Activated naive CD8-positive, alpha-beta T cell treated with anti-CD3 and anti-CD28 coated beads, Interleukin-2, amount 10 ng/mL, durations not matched to agents 7 days and 5 days (primary cell): Measurements from ENCODE around the gene RPN2. TPM values are rescaled to one million over a fixed set of nuclear protein-coding genes. Genes with fewer than 3 reads are reported as not detected.

ENCODE experiments used
- ATAC-seq: fragments of 150-1000 bp; cut with Tn5 transposase; one replicate; pipeline ENCODE4 v1.10.0; 2021; ENCODE audit warnings: low read depth, moderate library complexity
- POLR2A ChIA-PET: fragments of 350-600 bp; sonication (Branson Sonifier 250); formaldehyde crosslinking; loops from one replicate; lab custom pipeline; 2021; ENCODE audit warnings: antibody characterized with exemption; lab: Charles Lee
- DNase-seq: peaks from one replicate; pipeline ENCODE4 v3.0.0; 2021
- H3K27ac Mint-ChIP-seq: one replicate; pipeline ENCODE4 v1.8.0; 2022; ENCODE audit warnings: mild to moderate bottlenecking, mixed read lengths
- H3K27me3 Mint-ChIP-seq: one replicate; pipeline ENCODE4 v1.8.0; 2022; ENCODE audit warnings: mild to moderate bottlenecking, moderate library complexity, mixed read lengths
- H3K36me3 Mint-ChIP-seq: one replicate; pipeline ENCODE4 v1.8.0; 2021; ENCODE audit warnings: mild to moderate bottlenecking, mixed read lengths
- H3K4me1 Mint-ChIP-seq: one replicate; pipeline ENCODE4 v1.8.0; 2021; ENCODE audit warnings: mixed read lengths
- H3K4me3 Mint-ChIP-seq: one replicate; pipeline ENCODE4 v1.8.0; 2022; ENCODE audit warnings: mild to moderate bottlenecking, moderate library complexity, mixed read lengths
- H3K9me3 Mint-ChIP-seq: one replicate; pipeline ENCODE4 v1.8.0; 2021; ENCODE audit warnings: mixed read lengths
- total RNA-seq, 2 experiments: library from RNA; stranded (reverse); gene quantifications; one replicate each; pipeline ENCODE4 v1.2.3, GENCODE V29; 2021

The RPN2 gene
- total RNA-seq, 2 experiments from 2014 or later = 126 to 135 TPM

DNA sequence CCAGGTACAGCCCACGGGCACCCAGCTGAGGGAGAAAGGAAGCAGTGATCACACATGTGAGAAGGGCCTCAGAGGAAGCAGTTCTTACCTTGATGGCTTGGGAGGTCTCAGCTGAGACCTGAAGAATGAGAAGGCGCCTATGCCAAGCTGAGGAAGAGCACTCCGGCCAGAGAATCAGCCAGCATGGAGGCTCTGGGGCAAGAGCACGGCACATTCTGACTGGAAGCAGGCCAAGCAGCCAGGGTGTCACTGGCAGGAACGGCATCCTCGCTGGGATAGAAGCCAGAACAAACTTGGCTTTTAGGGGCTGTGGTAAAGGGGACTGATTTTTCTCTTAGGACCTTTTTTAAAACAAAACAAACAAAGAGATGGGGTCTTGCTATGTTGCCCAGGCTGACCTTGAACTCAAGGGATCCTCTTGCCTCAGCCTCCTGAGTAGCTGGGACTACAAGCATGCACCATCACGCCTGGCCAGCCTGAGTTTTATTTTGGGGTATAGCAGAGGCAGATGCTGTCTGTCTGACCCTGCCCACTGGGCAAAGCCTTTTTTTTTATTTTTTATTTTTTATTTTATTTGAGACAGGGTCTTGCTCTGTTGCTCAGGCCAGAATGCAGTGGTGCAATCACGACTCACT lies 64.9 kb downstream of the RPN2 start:
- DNase-seq (no peak), ATAC-seq (no peak)
- Mint-ChIP-seq H3K4me3 (no peak overlapping the region), H3K27me3 (no peaks in the 10 kb centered on the region), H3K9me3 (no peaks in the 10 kb centered on the region), H3K36me3 (peaks cover 9% of the 10 kb centered on the region), H3K27ac (no peak overlapping the region), H3K4me1 (no peaks in the 10 kb centered on the region)
- POLR2A ChIA-PET = no interaction called here

DNA sequence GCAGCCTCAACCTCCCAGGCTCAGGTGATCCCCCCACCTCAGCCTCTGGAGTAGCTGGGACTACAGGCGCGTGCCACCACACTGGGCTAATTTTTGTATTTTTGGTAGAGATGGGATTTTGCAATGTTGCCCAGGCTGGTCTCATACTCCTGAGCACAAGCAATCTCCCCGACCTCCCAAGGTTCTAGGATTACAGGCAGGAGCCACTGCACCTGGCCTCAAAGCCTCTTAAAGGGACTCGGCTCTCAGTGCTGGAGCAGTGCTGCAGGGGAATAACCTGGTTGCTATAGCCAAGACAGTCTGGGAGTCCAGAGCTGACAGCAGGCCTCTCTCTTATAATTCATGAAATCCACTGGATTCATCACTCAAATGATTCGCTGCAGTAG lies 65.4 kb downstream of the RPN2 start:
- H3K36me3 Mint-ChIP-seq = peaks cover 9% of the 10 kb centered on the region
- H3K4me1 Mint-ChIP-seq = no peaks in the 10 kb centered on the region
- H3K9me3 Mint-ChIP-seq = no peaks in the 10 kb centered on the region
- POLR2A ChIA-PET = no interaction called here
- no peak overlapping the region for H3K27ac Mint-ChIP-seq
- ATAC-seq = no peak
- DNase-seq = no peak
- no peaks in the 10 kb centered on the region for H3K27me3 Mint-ChIP-seq
- H3K4me3 Mint-ChIP-seq = no peak overlapping the region

DNA sequence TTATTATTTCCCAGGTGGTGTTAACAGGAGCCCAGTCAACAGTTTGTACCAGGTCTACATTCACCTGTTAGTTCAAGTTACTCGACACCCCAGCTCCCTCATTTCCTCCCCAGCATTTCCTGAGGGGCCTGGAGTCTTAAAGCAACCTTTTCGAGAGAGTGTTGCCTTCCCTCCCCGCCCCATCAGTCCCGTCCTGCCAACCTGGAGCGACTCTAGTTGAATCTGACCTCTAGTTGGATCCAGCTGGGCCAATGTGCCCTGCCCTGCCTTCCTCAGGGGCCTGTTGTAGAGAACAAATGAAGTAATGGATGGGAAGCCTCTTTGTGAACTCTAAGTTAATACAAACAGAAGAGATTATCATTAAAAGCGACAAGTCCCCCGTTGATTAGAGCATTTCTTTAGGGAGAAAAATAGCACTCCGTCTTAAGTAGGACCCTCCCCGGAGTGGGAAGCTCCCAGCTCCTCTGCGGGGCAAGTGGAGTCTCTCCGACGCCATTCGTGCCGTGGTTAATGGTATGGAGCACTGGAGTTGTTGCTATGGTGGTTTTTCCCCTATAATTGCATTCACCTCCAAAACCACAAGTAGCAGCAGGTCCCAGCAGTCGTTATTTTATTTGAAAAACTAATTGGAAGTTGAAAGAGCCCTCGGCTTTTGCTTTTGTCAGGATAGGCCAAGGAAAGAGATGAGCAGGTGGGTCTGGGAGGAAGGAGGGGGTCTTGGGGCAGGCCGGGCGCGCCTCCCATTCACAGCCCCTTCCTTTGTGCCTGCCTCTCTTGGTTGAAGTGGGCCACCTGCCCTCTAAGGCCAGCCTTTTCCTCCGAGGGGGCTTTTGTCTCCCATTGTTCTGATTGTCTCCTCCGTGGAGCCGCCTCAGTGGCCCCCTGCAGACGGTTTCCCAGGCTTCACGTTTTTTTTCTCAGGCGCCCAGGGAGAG lies 66.4 kb downstream of the RPN2 start:
- no peak overlapping the region for H3K4me3 Mint-ChIP-seq
- H3K36me3 Mint-ChIP-seq = peaks cover 9% of the 10 kb centered on the region
- no peak for ATAC-seq
- POLR2A ChIA-PET = no interaction called here
- no peaks in the 10 kb centered on the region for H3K4me1 Mint-ChIP-seq
- no peak for DNase-seq
- H3K27me3 Mint-ChIP-seq = no peaks in the 10 kb centered on the region
- no peak overlapping the region for H3K27ac Mint-ChIP-seq
- H3K9me3 Mint-ChIP-seq = no peaks in the 10 kb centered on the region

DNA sequence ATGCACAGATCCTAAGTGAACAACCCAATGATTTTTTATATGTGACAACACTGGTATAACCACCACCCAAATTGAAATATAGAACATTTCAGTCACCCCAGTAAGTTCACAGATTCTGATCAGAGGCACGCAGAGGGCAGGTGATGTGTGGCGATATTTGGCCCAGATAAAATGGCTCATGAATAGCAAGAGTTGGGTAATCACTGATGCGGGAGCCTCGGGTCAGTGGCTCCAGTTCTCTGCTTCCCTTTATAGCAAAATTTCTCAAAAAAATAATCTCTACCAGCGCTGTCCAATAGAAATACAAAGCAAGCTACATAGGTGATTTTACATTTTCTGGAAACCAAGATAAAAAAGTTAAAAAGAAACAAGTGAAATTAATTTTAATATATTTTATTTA lies 67.6 kb downstream of the RPN2 start:
- Mint-ChIP-seq H3K9me3 (no peaks in the 10 kb centered on the region), H3K27ac (no peak overlapping the region), H3K27me3 (no peaks in the 10 kb centered on the region), H3K4me1 (no peaks in the 10 kb centered on the region), H3K4me3 (no peak overlapping the region), H3K36me3 (peaks cover 6% of the 10 kb centered on the region)
- no peak for DNase-seq
- no peak for ATAC-seq
- POLR2A ChIA-PET = interaction anchor here (0.7 kb wide), 1 partner anchor 169 kb away, joined by 4 read pairs; no protein-coding TSS in a partner anchor

DNA sequence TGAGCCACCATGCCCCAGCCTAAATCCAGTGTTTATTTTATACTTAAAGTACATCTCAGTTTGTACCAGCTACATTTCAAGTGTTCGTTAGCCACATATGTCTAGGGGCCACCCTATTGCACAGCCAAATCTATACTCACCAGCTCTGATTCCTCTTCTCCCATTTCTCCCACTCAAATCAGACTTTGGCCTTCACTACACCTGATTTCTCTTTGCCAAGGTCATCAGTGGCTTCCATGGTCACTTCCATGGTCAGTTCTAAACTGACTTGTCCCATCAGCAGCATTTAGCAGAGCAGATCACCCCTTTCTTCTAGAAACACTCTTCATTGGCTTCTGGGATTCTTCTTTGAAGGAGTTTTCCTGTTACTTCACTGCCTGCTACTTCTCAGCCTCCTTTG lies 68.4 kb downstream of the RPN2 start:
- Mint-ChIP-seq H3K4me1 (no peaks in the 10 kb centered on the region), H3K27ac (no peak overlapping the region), H3K9me3 (no peaks in the 10 kb centered on the region), H3K36me3 (peaks cover 3% of the 10 kb centered on the region), H3K4me3 (no peak overlapping the region), H3K27me3 (no peaks in the 10 kb centered on the region)
- POLR2A ChIA-PET = no interaction called here
- ATAC-seq (no peak), DNase-seq (no peak)

DNA sequence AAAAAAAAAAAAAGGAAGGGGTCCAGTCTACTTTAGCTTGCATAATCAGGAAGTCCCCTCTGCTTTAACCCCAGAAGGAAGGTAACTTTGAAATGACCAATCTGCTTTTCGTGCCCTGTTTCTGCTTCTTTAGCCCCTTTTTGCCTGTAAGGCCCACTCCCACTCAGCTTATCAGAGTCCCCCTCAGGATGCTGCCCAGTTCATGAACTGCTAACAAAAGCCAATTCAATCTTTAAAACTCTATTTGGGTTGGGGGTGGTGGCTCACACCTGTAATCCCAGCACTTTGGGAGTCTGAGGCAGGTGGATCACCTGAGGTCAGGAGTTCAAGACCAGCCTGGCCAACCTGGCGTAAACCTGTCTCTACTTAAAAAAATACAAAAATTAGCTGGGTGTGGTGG lies 70.2 kb downstream of the RPN2 start:
- Mint-ChIP-seq H3K9me3 (no peaks in the 10 kb centered on the region), H3K27me3 (peaks cover 2% of the 10 kb centered on the region), H3K4me1 (no peaks in the 10 kb centered on the region), H3K27ac (no peak overlapping the region), H3K36me3 (no peaks in the 10 kb centered on the region), H3K4me3 (no peak overlapping the region)
- DNase-seq = no peak
- no peak for ATAC-seq
- POLR2A ChIA-PET = no interaction called here

DNA sequence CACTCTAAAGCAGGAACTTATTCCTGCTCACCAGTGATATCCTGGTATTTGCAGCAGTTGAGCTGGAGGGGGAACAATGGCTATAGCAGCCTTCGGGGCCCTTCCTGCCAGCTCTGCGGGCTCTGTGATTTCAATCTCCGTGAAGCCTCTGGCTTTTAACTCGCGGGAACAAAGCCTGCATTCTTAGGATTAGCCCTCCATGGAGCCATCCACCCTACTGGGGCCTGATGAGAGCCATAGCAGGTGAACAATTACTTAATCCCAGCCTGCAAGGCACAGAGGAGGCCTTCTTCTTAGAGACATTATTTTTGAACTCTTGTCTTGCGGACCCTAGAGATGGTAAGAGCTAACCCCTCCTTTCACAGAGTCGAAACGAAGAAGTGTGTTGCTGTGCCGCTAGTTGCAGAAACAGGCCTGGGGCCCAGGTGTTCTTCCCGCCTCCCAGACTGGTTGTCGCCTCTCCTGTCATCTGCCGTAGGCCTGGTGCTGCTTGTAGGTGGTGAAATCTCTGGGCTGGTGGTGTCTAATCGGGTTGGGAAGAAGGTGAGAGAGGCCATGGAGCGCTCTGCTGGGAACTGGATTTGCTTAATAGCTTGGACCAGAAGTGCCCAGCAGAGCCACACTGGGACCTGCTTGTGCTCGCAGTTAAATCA lies 72.8 kb downstream of the RPN2 start:
- no peak overlapping the region for H3K27ac Mint-ChIP-seq
- peaks cover 2% of the 10 kb centered on the region for H3K27me3 Mint-ChIP-seq
- DNase-seq = no peak
- POLR2A ChIA-PET = no interaction called here
- no peak for ATAC-seq
- no peak overlapping the region for H3K4me3 Mint-ChIP-seq
- H3K9me3 Mint-ChIP-seq = no peaks in the 10 kb centered on the region
- H3K4me1 Mint-ChIP-seq = no peaks in the 10 kb centered on the region
- H3K36me3 Mint-ChIP-seq = no peaks in the 10 kb centered on the region

DNA sequence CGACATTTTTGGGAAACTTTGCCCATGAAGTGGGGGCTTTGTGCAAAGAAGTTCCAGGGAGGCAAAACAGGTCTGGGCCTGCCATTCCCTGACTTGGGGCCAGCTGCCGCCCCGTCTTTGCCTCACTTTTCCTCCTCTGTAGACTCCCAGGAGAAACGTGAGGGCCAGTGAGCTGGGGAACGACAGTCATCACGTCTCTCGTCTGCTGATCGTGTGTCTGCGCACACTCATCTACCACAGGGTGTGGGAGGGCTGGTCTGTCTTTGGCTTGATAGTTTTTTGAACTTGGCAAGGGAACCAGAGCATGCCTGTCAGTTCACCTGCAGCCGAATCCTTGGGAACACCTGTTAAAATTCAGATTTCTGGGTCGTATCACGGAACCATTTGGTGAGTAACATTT lies 74.0 kb downstream of the RPN2 start:
- H3K36me3 Mint-ChIP-seq = no peaks in the 10 kb centered on the region
- no peaks in the 10 kb centered on the region for H3K4me1 Mint-ChIP-seq
- no peak overlapping the region for H3K27ac Mint-ChIP-seq
- ATAC-seq = no peak
- no peaks in the 10 kb centered on the region for H3K9me3 Mint-ChIP-seq
- no peak for DNase-seq
- POLR2A ChIA-PET = no interaction called here
- no peak overlapping the region for H3K4me3 Mint-ChIP-seq
- peaks cover 2% of the 10 kb centered on the region for H3K27me3 Mint-ChIP-seq

DNA sequence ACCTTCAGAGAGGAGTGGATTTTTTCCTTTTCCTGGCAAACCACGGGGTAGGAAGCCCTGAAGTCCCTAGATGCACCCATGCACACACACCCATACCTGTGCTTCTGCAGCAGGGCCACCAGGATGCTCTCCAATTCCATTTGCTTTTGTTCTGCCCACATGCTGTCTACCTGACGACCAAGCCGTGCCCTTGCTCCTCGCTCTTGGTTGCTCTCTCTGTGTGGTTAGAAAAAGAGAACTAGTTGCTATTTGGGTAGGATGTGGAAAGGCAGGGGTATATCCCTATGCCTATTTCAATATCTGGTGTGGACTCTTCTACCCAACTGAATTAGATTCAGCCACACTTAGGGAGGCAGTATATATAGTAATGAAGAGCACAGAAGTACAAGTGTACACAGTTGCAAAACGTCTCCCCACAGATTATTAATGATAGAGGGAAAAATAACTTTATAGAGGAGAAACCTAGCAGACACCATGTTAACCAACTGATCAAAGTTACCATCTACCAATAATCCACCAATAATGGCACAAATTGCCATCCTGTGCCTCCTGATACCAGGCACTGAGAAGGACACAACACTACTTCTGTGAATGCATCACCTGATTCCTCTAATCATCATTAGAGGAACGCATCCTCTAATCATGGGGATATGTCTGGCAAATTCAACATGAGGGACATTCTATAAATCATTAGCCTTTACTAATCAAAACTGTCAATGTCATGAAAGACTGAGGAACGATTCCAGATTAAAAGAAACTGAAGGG lies 75.2 kb downstream of the RPN2 start:
- Mint-ChIP-seq H3K4me1 (no peaks in the 10 kb centered on the region), H3K36me3 (no peaks in the 10 kb centered on the region), H3K27ac (no peak overlapping the region), H3K9me3 (no peaks in the 10 kb centered on the region), H3K4me3 (no peak overlapping the region), H3K27me3 (peaks cover 5% of the 10 kb centered on the region)
- POLR2A ChIA-PET = no interaction called here
- DNase-seq = no peak
- no peak for ATAC-seq

DNA sequence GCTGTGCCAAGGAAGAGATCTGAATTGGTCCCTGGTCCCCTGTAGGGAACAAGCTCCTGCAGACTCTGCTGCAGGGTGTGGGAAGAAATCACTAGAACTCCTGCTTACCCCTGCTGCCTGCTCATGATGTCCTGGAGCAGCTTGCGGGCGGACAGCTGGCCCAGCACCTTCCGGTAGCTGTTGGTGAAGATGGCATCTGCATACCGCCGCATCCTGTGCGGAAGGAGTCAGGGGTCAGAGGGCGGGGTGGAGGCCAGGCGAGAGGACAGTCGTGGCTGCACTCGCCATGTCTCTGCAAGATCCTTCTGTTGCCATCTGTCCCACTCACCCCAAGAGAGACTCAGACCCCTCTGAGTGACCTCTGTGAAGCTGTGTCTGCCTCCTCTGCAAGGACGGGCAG lies 77.2 kb downstream of the RPN2 start:
- ATAC-seq (no peak), DNase-seq (no peak)
- Mint-ChIP-seq H3K27me3 (peaks cover 7% of the 10 kb centered on the region), H3K4me3 (no peak overlapping the region), H3K4me1 (no peaks in the 10 kb centered on the region), H3K27ac (no peak overlapping the region), H3K9me3 (no peaks in the 10 kb centered on the region), H3K36me3 (no peaks in the 10 kb centered on the region)
- POLR2A ChIA-PET = no interaction called here

DNA sequence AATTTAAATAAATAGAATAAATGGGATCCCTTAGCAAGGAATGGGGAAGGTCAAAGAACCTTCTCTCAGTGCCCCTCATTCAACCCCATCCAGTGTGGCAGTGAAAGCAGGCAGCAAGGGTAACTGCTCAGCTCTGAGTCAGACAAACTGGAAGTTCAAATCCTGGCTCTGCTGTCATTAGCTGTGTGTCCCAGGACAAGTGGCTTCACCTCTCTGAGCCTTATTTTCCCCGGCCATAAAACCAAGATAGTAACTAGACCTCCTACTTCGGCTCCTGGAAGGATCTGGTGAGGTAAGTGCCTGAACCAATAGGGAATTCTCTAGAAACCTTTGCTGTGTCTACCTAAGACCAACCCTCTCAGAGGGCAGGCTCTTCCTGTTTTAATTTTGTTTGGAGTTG lies 78.4 kb downstream of the RPN2 start:
- H3K9me3 Mint-ChIP-seq = no peaks in the 10 kb centered on the region
- DNase-seq (no peak), ATAC-seq (no peak)
- H3K4me3 Mint-ChIP-seq = no peak overlapping the region
- no peaks in the 10 kb centered on the region for H3K36me3 Mint-ChIP-seq
- H3K4me1 Mint-ChIP-seq = no peaks in the 10 kb centered on the region
- POLR2A ChIA-PET = no interaction called here
- H3K27me3 Mint-ChIP-seq = peaks cover 7% of the 10 kb centered on the region
- no peak overlapping the region for H3K27ac Mint-ChIP-seq

DNA sequence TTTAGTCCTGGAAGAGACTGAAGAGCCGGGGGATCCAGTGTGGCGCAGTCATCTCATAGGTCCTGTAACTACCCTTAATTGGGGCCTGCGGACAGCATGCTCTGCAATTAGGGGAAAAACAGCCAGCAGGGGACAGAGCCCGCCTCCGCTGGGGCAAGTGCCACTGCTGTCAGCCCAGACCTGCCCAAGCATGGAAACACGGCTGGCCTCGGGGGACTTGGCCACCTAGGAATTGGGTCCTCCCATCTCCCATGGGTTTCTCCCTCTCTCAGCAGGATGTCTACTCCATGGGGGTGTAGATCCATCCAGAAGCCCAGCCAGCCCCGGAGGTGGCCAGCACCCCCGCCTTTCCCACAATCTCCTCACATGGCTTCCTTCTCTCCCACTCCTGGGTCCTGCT lies 78.9 kb downstream of the RPN2 start:
- H3K9me3 Mint-ChIP-seq = no peaks in the 10 kb centered on the region
- DNase-seq = no peak
- no peak for ATAC-seq
- no peak overlapping the region for H3K27ac Mint-ChIP-seq
- no peaks in the 10 kb centered on the region for H3K36me3 Mint-ChIP-seq
- POLR2A ChIA-PET = no interaction called here
- H3K4me1 Mint-ChIP-seq = no peaks in the 10 kb centered on the region
- peaks cover 7% of the 10 kb centered on the region for H3K27me3 Mint-ChIP-seq
- H3K4me3 Mint-ChIP-seq = no peak overlapping the region

DNA sequence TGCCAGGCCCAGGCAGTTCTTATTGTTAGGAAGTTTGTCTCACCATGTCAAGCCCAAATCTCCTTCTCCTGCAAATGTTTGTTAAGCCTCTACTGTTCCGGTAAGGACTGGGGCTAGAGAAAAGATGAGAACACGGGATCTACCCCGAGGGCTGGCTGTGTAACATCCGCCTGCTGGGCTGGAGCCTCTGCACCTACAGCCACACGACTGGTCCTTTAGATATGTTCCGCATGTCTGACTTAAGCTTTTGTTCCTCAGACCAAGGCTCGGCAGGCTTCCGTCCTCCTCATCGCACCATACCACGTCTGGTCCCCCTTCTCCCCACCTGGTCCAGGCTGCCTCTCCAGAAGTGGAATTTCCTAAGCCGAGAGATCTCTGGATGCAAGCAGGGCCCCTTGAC lies 79.9 kb downstream of the RPN2 start:
- POLR2A ChIA-PET = no interaction called here

More for the DNA sequence above, 79.9 kb downstream of the RPN2 start:
- Mint-ChIP-seq H3K9me3 (no peaks in the 10 kb centered on the region), H3K4me3 (no peak overlapping the region), H3K36me3 (no peaks in the 10 kb centered on the region), H3K27ac (no peak overlapping the region), H3K27me3 (peaks cover 7% of the 10 kb centered on the region), H3K4me1 (no peaks in the 10 kb centered on the region)
- no peak for DNase-seq
- no peak for ATAC-seq
